ENCODE measurements around the gene PAPSS2. TPM values are rescaled to one million over a fixed set of nuclear protein-coding genes. Genes with fewer than 3 reads are reported as not detected.

The PAPSS2 gene
- total RNA-seq, 2 donors from 2014 or later = 16.9 to 17.5 TPM

- 58 to 68% methylated on average over 3 of the region's 3 CpGs for WGBS, 2 donors
- no peak overlapping the region for H3K4me3 ChIP-seq
- no peaks in the 10 kb centered on the region for H3K9me3 ChIP-seq
- H3K27me3 ChIP-seq = no peaks in the 10 kb centered on the region
- ATAC-seq (no peak), DNase-seq (no peak)
- no peak for TF ChIP-seq CTCF (IDR thresholded peaks at IDR 0.05)
- no peak for TF ChIP-seq POLR2A (IDR thresholded peaks at IDR 0.05)
- H3K4me1 ChIP-seq = peaks cover 33% of the 10 kb centered on the region
- intact Hi-C loops (cut with DNase I) = no loop called here
- no peaks in the 10 kb centered on the region for H3K36me3 ChIP-seq (replicated peaks in 1 of 2; ENCODE audit: insufficient read depth in 1 of 2, low read depth in 2 of 2)
- no peak overlapping the region for H3K27ac ChIP-seq
These were observed 11.6 kb downstream of the PAPSS2 start for GRCh38 chr10:87671139-87671815.

- Histone ChIP-seq H3K4me1 (peaks cover 35% of the 10 kb centered on the region), H3K27me3 (no peaks in the 10 kb centered on the region), H3K36me3 (replicated peaks in 1 of 2; ENCODE audit: insufficient read depth in 1 of 2, low read depth in 2 of 2) (no peaks in the 10 kb centered on the region), H3K9me3 (no peaks in the 10 kb centered on the region), H3K4me3 (no peak overlapping the region), H3K27ac (no peak overlapping the region)
- intact Hi-C loops (cut with DNase I) = no loop called here
- DNase-seq (no peak), ATAC-seq (no peak)
- 81 to 89% methylated on average over 3 of the region's 3 CpGs for WGBS, 2 donors
- TF ChIP-seq CTCF (IDR thresholded peaks at IDR 0.05) (no peak), POLR2A (IDR thresholded peaks at IDR 0.05) (no peak)
These were observed 12.9 kb downstream of the PAPSS2 start for GRCh38 chr10:87672551-87672950.

- H3K36me3 ChIP-seq (replicated peaks in 1 of 2; ENCODE audit: insufficient read depth in 1 of 2, low read depth in 2 of 2) = no peaks in the 10 kb centered on the region
- no peaks in the 10 kb centered on the region for H3K9me3 ChIP-seq
- TF ChIP-seq POLR2A (IDR thresholded peaks at IDR 0.05) = no peak
- TF ChIP-seq CTCF (IDR thresholded peaks at IDR 0.05) = no peak
- ATAC-seq (no peak), DNase-seq (no peak)
- 77 to 86% methylated on average over 1 of the region's 1 CpG for WGBS, 2 donors
- H3K4me3 ChIP-seq = no peak overlapping the region
- intact Hi-C loops (cut with DNase I) = no loop called here
- H3K4me1 ChIP-seq = peaks cover 12% of the 10 kb centered on the region
- H3K27me3 ChIP-seq = no peaks in the 10 kb centered on the region
- no peak overlapping the region for H3K27ac ChIP-seq
These were observed 15.3 kb downstream of the PAPSS2 start for GRCh38 chr10:87674943-87675342.

GRCh38 chr10:87675396-87676376 lies 16.0 kb downstream of the PAPSS2 start:
- ATAC-seq = peak; percentile 42

More at GRCh38 chr10:87675396-87676376, 16.0 kb downstream of the PAPSS2 start:
- no peak for TF ChIP-seq CTCF (IDR thresholded peaks at IDR 0.05)
- no peak for TF ChIP-seq POLR2A (IDR thresholded peaks at IDR 0.05)
- Histone ChIP-seq H3K4me3 (no peak overlapping the region), H3K4me1 (peaks cover 6% of the 10 kb centered on the region), H3K9me3 (no peaks in the 10 kb centered on the region), H3K27me3 (no peaks in the 10 kb centered on the region), H3K27ac (no peak overlapping the region), H3K36me3 (replicated peaks in 1 of 2; ENCODE audit: insufficient read depth in 1 of 2, low read depth in 2 of 2) (no peaks in the 10 kb centered on the region)
- intact Hi-C loops (cut with DNase I) = no loop called here
- no peak for DNase-seq
- 63 to 69% methylated on average over 8 of the region's 8 CpGs for WGBS, 2 donors

Data from body of pancreas (tissue), 4 donors.